Tibial artery (tissue), 4 donors: ENCODE results near the gene HMCN1.

Source experiments
- DNase-seq, 2 donors: peaks; one replicate each; pipeline ENCODE4 v3.0.0-alpha.2; 2019
- H3K27ac ChIP-seq, 2 donors: fragments of 200-600 bp; sonication (generic) in 1 of 2; 1 replicate in 1 of 2; 2 replicates in 1 of 2; pipeline ENCODE4 v1.5.1; 2018 to 2019; ENCODE audit warnings: mild to moderate bottlenecking in 1 of 2
- H3K27me3 ChIP-seq, 2 donors: fragments of 200-600 bp; sonication (generic) in 1 of 2; one replicate each; pipeline versions ENCODE4 v1.5.1 to v1.6.0; 2016 to 2019
- H3K36me3 ChIP-seq, 3 donors: fragments of 200-600 bp; sonication (generic) in 2 of 3; one replicate each; pipeline ENCODE4 v1.5.1; 2016 to 2019; ENCODE audit warnings: mild to moderate bottlenecking in 2 of 3
- H3K4me1 ChIP-seq, 4 donors: fragments of 200-600 bp; sonication (generic) in 2 of 4; 1 replicate in 3 of 4; 2 replicates in 1 of 4; pipeline ENCODE4 v1.5.1; 2016 to 2019
- H3K4me3 ChIP-seq, 2 donors: fragments of 200-600 bp; sonication (generic) in 1 of 2; 1 replicate in 1 of 2; 2 replicates in 1 of 2; pipeline ENCODE4 v1.5.1; 2018 to 2019; ENCODE audit warnings: mild to moderate bottlenecking in 2 of 2
- H3K9me3 ChIP-seq, 3 donors: fragments of 200-600 bp; sonication (generic) in 1 of 3; one replicate each; pipeline ENCODE4 v1.5.1; 2016 to 2019
- CTCF ChIP-seq, 2 experiments: fragments of 200-600 bp in 1 of 2; fragments of 450-650 bp in 1 of 2; IDR thresholded peaks; one replicate each; pipeline ENCODE4 v1.5.1; 2017 to 2019; ENCODE audit warnings: antibody characterized with exemption in 2 of 2, mild to moderate bottlenecking in 1 of 2, moderate library complexity in 1 of 2
- intact Hi-C: fragments of 100-400 bp; cut with DNase I; formaldehyde crosslinking; loops from one replicate; pipeline ENCODE4 v1.15.0; 2023; ENCODE audit warnings: low total_unique reads

HMCN1 gene

GRCh38 chr1:185861630-185862029 is 127.4 kb downstream of the HMCN1 start:
- intact Hi-C loops = no loop called here
- Histone ChIP-seq H3K4me1 (peaks cover 0 to 11% (median 0%) of the 10 kb centered on the region in 4 donors), H3K36me3 (no peaks in the 10 kb centered on the region), H3K27ac (no peak overlapping the region), H3K27me3 (no peaks in the 10 kb centered on the region), H3K9me3 (no peaks in the 10 kb centered on the region), H3K4me3 (no peak overlapping the region)
- TF ChIP-seq CTCF (IDR thresholded peaks at IDR 0.05) = no peak
- DNase-seq = no peak

- H3K9me3 ChIP-seq = no peaks in the 10 kb centered on the region
- no peak overlapping the region for H3K4me3 ChIP-seq
- no peak for DNase-seq
- peaks cover 0 to 11% (median 0%) of the 10 kb centered on the region in 4 donors for H3K4me1 ChIP-seq
- no peaks in the 10 kb centered on the region for H3K27me3 ChIP-seq
- no peak for TF ChIP-seq CTCF (IDR thresholded peaks at IDR 0.05)
- intact Hi-C loops = no loop called here
- H3K36me3 ChIP-seq = no peaks in the 10 kb centered on the region
- no peak overlapping the region for H3K27ac ChIP-seq
Observed at GRCh38 chr1:185862235-185862634, 128.0 kb downstream of the HMCN1 start.

GRCh38 chr1:185864331-185864730 is 130.1 kb downstream of the HMCN1 start:
- H3K4me1 ChIP-seq = peaks cover 0 to 11% (median 0%) of the 10 kb centered on the region in 4 donors
- no peaks in the 10 kb centered on the region for H3K36me3 ChIP-seq
- DNase-seq = no peak
- H3K4me3 ChIP-seq = no peak overlapping the region
- no peak overlapping the region for H3K27ac ChIP-seq
- no peaks in the 10 kb centered on the region for H3K9me3 ChIP-seq
- H3K27me3 ChIP-seq = no peaks in the 10 kb centered on the region
- TF ChIP-seq CTCF (IDR thresholded peaks at IDR 0.05) = no peak
- intact Hi-C loops = no loop called here

- no peaks in the 10 kb centered on the region for H3K36me3 ChIP-seq
Observed at GRCh38 chr1:185864889-185865517, 130.8 kb downstream of the HMCN1 start.

GRCh38 chr1:185869590-185869989 is 135.4 kb downstream of the HMCN1 start:
- no peak for TF ChIP-seq CTCF (IDR thresholded peaks at IDR 0.05)
- DNase-seq = no peak
- H3K27ac ChIP-seq = no peak overlapping the region
- intact Hi-C loops = no loop called here
- no peak overlapping the region for H3K4me3 ChIP-seq
- H3K9me3 ChIP-seq = no peaks in the 10 kb centered on the region
- H3K27me3 ChIP-seq = no peaks in the 10 kb centered on the region
- no peaks in the 10 kb centered on the region for H3K4me1 ChIP-seq
- no peaks in the 10 kb centered on the region for H3K36me3 ChIP-seq

More at GRCh38 chr1:185864889-185865517, 130.8 kb downstream of the HMCN1 start:
- Histone ChIP-seq H3K4me3 (no peak overlapping the region), H3K27me3 (no peaks in the 10 kb centered on the region), H3K4me1 (peaks cover 0 to 11% (median 0%) of the 10 kb centered on the region in 4 donors), H3K9me3 (no peaks in the 10 kb centered on the region), H3K27ac (peak overlapping the region in 1 of 2 donors; percentile 18)
- intact Hi-C loops = no loop called here
- no peak for TF ChIP-seq CTCF (IDR thresholded peaks at IDR 0.05)
- DNase-seq = no peak
